GM12878 (cell line): Measurements from ENCODE around the gene TTC39A. TPM values are rescaled to one million over a fixed set of nuclear protein-coding genes. Genes with fewer than 3 reads are reported as not detected.

Experiments used
- ATAC-seq: fragments of 200-7000 bp; cut with Tn5 transposase; 3 replicates; pipeline ENCODE4 v1.9.1; 2020; ENCODE audit warnings: mild to moderate bottlenecking, moderate library complexity
- BruUV-seq: library from RNA; stranded (reverse); fragments of 400-500 nt; replicated peaks from 2 replicates; lab custom pipeline; 2021; lab: Mats Ljungman, UMichigan
- CTCF ChIA-PET: fragments of 300-600 bp; sonication (Branson Sonifier 250); formaldehyde crosslinking; extraction: SDS; loops from one replicate; lab custom pipeline; 2021; ENCODE audit warnings: inconsistent platforms; lab: Yijun Ruan, JAX
- POLR2A ChIA-PET: fragments of 350-600 bp; formaldehyde crosslinking; extraction: SDS; loops from one replicate; lab custom pipeline; 2021; ENCODE audit warnings: inconsistent platforms; lab: Charles Lee
- RAD21 ChIA-PET: fragments of 300-600 bp; sonication (Branson Sonifier 250); formaldehyde crosslinking; loops from one replicate; lab custom pipeline; 2023; ENCODE audit warnings: antibody characterized with exemption; ENCODE audit not compliant: unreplicated experiment; lab: Charles Lee
- SMC1A ChIA-PET: fragments of 300-600 bp; sonication (Branson Sonifier 250); formaldehyde crosslinking; loops from one replicate; lab custom pipeline; 2023; ENCODE audit not compliant: unreplicated experiment, uncharacterized antibody; lab: Charles Lee
- DNase-seq: peaks from one replicate; pipeline ENCODE4 v3.0.0-alpha.2; 2011; ENCODE audit warnings: low read depth, low spot score
- FAIRE-seq: peaks from 3 replicates; lab custom pipeline; 2011; peaks lifted over from hg19 to GRCh38; lab: Jason Lieb, UNC
- H2AFZ ChIP-seq: 2 replicates; pipeline ENCODE4 v1.6.0; 2011; ENCODE audit warnings: low read depth, low read length, control low read depth; ENCODE audit not compliant: control insufficient read depth
- H3K27ac ChIP-seq: 2 replicates; pipeline ENCODE4 v1.5.1; 2011; ENCODE audit warnings: control low read depth; ENCODE audit not compliant: control insufficient read depth, insufficient read depth
- H3K27me3 ChIP-seq, 2 experiments: replicated peaks in 1 of 2; 2 replicates each; pipeline versions ENCODE4 v1.6.0 to v1.6.1; 2011; ENCODE audit warnings: low read length in 1 of 2; ENCODE audit not compliant: control insufficient read depth in 2 of 2, insufficient read depth in 2 of 2
- H3K36me3 ChIP-seq, 2 experiments: 2 replicates each; pipeline ENCODE4 v1.5.1; 2011; ENCODE audit warnings: low read length in 1 of 2; ENCODE audit not compliant: control insufficient read depth in 2 of 2, insufficient read depth in 2 of 2
- H3K4me1 ChIP-seq: 2 replicates; pipeline ENCODE4 v1.6.1; 2011; ENCODE audit warnings: mild to moderate bottlenecking, low read length, moderate library complexity, mixed read lengths; ENCODE audit not compliant: control insufficient read depth, insufficient read depth
- H3K4me2 ChIP-seq: 2 replicates; pipeline ENCODE4 v1.6.0; 2011; ENCODE audit warnings: control low read depth; ENCODE audit not compliant: control insufficient read depth, insufficient read depth
- H3K4me3 ChIP-seq: fragments of 200-600 bp; sonication (generic); 2 replicates; pipeline ENCODE4 v1.5.1; 2016
- H3K79me2 ChIP-seq: 2 replicates; pipeline ENCODE4 v1.6.0; 2011; ENCODE audit warnings: low read length; ENCODE audit not compliant: control insufficient read depth, insufficient read depth
- H3K9ac ChIP-seq: 2 replicates; pipeline ENCODE4 v1.8.0; 2011; ENCODE audit warnings: low read length, control low read depth, mixed read lengths; ENCODE audit not compliant: control insufficient read depth, insufficient read depth
- H3K9me3 ChIP-seq: replicated peaks from 3 replicates; pipeline ENCODE4 v1.5.1; 2011; ENCODE audit warnings: mild to moderate bottlenecking, low read length; ENCODE audit not compliant: control insufficient read depth, insufficient read depth
- H4K20me1 ChIP-seq: 2 replicates; pipeline ENCODE4 v1.6.0; 2011; ENCODE audit not compliant: control insufficient read depth, insufficient read depth
- ASH2L ChIP-seq: fragments of 300-600, 200-600 bp; sonication (generic); IDR thresholded peaks from 2 replicates; pipeline ENCODE4 v1.6.1; 2017; ENCODE audit warnings: low read depth, mild to moderate bottlenecking, borderline replicate concordance
- BMI1 ChIP-seq: fragments of 450-650 bp; IDR thresholded peaks from 2 replicates; pipeline ENCODE4 v1.6.1; 2016; ENCODE audit warnings: mild to moderate bottlenecking, moderate library complexity, borderline replicate concordance
- CHD1 ChIP-seq: IDR thresholded peaks from 2 replicates; pipeline ENCODE4 v1.6.1; 2012; ENCODE audit warnings: low read depth, low read length, improper control_type of control experiment
- NR2C2 ChIP-seq: IDR thresholded peaks from 2 replicates; pipeline ENCODE4 v1.6.1; 2011; ENCODE audit warnings: borderline replicate concordance, low read depth; ENCODE audit not compliant: control insufficient read depth, insufficient read length
- TCF7 ChIP-seq: IDR thresholded peaks from 2 replicates; pipeline ENCODE4 v1.6.1; 2014; ENCODE audit warnings: antibody characterized with exemption, borderline replicate concordance
- YY1 ChIP-seq: IDR thresholded peaks from 2 replicates; pipeline ENCODE4 v1.6.1; 2011; ENCODE audit warnings: low read depth, mild to moderate bottlenecking, low read length
- ZNF384 ChIP-seq: IDR thresholded peaks from 2 replicates; pipeline ENCODE4 v1.6.1; 2012; ENCODE audit warnings: low read depth, mild to moderate bottlenecking, low read length, improper control_type of control experiment, borderline replicate concordance
- in situ Hi-C: fragments of 300-500 bp; cut with MboI; formaldehyde crosslinking; loops from 9 replicates; pipeline ENCODE4 v1.14.3; 2018; ENCODE audit warnings: mixed read lengths
- intact Hi-C: fragments of 100-400 bp; cut with micrococcal nuclease; formaldehyde crosslinking; loops from one replicate; pipeline ENCODE4 v1.14.2; 2022; ENCODE audit not compliant: unreplicated experiment
- polyA plus RNA-seq, 11 experiments: library from polyadenylated mRNA; depleted of rRNA in 4 of 11; unstranded in 6 of 11; stranded (reverse) in 5 of 11; fragments of >200 nt; fragmentation: Nextera tagmentation in 4 of 11; fragmentation: Illumina TruSeq in 1 of 11; extraction: Ambion mirVana in 4 of 11; extraction: Trizol in 1 of 11; gene quantifications; 1 replicate in 1 of 11; 2 replicates in 10 of 11; pipeline versions ENCODE4 v1.2.1 to v1.2.3, GENCODE V29; 2011 to 2016; ENCODE audit warnings: inconsistent platforms in 2 of 11, missing spikeins in 2 of 11, low read depth in 1 of 11
- total RNA-seq, 4 experiments: library from RNA; depleted of rRNA in 3 of 4; stranded (reverse); fragments of >200 nt in 3 of 4; fragmentation: Illumina TruSeq in 1 of 4; extraction: Trizol in 1 of 4; gene quantifications; 2 replicates each; pipeline versions ENCODE4 v1.2.1 to v1.2.3, GENCODE V29; 2013 to 2021
- TF ChIP-seq, protein P1 (sequence below): IDR thresholded peaks from 2 replicates; pipeline ENCODE4 v1.6.1; 2012; ENCODE audit warnings: improper control_type of control experiment, low read depth, low read length; ENCODE audit not compliant: insufficient replicate concordance

The TTC39A gene
- total and polyA plus RNA-seq, 10 of the 15 experiments (the other 5 are each of a cell fraction or from before 2014, with no cell fraction given): 0.18 to 3.0 (median 1.2) TPM

DNA sequence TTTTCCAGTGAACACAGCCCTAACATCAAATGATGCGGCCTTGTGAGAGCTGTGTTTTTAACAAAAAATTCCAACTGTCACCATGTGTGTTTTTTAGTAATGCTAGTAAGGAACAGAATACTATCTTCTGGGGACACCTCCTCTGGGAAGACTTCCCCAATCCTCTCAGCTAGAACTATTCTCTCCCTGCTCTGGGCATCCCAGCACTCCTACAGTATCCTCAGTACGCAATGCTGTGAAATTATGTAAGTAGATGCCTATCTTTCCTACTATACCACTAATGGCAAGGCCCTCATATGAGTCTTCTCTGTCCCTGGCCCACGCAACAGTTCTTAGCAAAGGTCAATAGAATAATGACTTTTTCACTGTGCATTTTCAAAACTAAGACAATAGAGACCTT is 19.5 kb upstream of the TTC39A start (continued):
- TF ChIP-seq, protein P1, sequence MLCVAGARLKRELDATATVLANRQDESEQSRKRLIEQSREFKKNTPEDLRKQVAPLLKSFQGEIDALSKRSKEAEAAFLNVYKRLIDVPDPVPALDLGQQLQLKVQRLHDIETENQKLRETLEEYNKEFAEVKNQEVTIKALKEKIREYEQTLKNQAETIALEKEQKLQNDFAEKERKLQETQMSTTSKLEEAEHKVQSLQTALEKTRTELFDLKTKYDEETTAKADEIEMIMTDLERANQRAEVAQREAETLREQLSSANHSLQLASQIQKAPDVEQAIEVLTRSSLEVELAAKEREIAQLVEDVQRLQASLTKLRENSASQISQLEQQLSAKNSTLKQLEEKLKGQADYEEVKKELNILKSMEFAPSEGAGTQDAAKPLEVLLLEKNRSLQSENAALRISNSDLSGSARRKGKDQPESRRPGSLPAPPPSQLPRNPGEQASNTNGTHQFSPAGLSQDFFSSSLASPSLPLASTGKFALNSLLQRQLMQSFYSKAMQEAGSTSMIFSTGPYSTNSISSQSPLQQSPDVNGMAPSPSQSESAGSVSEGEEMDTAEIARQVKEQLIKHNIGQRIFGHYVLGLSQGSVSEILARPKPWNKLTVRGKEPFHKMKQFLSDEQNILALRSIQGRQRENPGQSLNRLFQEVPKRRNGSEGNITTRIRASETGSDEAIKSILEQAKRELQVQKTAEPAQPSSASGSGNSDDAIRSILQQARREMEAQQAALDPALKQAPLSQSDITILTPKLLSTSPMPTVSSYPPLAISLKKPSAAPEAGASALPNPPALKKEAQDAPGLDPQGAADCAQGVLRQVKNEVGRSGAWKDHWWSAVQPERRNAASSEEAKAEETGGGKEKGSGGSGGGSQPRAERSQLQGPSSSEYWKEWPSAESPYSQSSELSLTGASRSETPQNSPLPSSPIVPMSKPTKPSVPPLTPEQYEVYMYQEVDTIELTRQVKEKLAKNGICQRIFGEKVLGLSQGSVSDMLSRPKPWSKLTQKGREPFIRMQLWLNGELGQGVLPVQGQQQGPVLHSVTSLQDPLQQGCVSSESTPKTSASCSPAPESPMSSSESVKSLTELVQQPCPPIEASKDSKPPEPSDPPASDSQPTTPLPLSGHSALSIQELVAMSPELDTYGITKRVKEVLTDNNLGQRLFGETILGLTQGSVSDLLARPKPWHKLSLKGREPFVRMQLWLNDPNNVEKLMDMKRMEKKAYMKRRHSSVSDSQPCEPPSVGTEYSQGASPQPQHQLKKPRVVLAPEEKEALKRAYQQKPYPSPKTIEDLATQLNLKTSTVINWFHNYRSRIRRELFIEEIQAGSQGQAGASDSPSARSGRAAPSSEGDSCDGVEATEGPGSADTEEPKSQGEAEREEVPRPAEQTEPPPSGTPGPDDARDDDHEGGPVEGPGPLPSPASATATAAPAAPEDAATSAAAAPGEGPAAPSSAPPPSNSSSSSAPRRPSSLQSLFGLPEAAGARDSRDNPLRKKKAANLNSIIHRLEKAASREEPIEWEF: no peak

DNA sequence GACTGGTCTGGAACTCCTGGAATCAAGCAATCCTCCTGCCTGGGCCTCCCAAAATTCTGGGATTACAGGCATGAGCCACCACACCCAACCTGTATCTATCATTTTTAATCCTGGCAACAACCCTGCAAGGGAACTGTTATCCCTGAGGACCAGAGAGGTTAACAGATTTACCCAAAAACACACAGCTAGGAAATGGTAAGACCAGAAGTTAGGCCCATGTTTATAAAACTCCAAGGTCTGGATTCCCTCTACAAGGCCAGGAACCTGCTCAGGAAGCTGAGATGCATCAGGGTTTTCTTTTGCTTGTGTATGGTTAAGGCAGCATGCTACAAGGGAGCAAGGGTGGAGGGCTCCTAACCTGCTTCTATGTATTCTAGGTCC is 17.8 kb upstream of the TTC39A start:
- intact Hi-C loops: loop anchor here (10.0 kb wide), 1 partner anchor 427 kb away; no protein-coding TSS in a partner anchor
- no peak for DNase-seq
- TF ChIP-seq TCF7 (no peak), NR2C2 (no peak), ASH2L (no peak), CHD1 (no peak), YY1 (no peak), BMI1 (no peak), ZNF384 (no peak)
- TF ChIP-seq, all 136 proteins: peak for 0
- Histone ChIP-seq H3K36me3 (no peaks in the 10 kb centered on the region), H3K9ac (no peak overlapping the region), H4K20me1 (no peaks in the 10 kb centered on the region), H2AFZ (no peak overlapping the region), H3K4me2 (no peak overlapping the region), H3K27me3 (peaks cover 0 to 5% of the 10 kb centered on the region in 2 experiments; a peak in 3 of 4 replicates), H3K4me3 (no peak overlapping the region), H3K79me2 (no peaks in the 10 kb centered on the region), H3K27ac (no peak overlapping the region), H3K4me1 (no peaks in the 10 kb centered on the region), H3K9me3 (no peaks in the 10 kb centered on the region)
- ChIA-PET SMC1A (interaction anchor here (0.6 to 1.1 kb wide), 2 partner anchors 168 to 853 kb away, joined by 3 read pairs; no protein-coding TSS in a partner anchor), CTCF (interaction anchor here (0.7 kb wide), 1 partner anchor 273 kb away, joined by 3 read pairs; no protein-coding TSS in a partner anchor), RAD21 (interaction anchor here (1.9 kb wide), 1 partner anchor 187 kb away, joined by 5 read pairs; no protein-coding TSS in a partner anchor), POLR2A (no interaction called here)
- no TSS peak for BruUV-seq
- ATAC-seq (no peak), FAIRE-seq (no peak)
- in situ Hi-C loops: no loop called here
